T-helper 17 cell (primary cell): Measurements from ENCODE around the gene ADARB2. TPM values are rescaled to one million over a fixed set of nuclear protein-coding genes. Genes with fewer than 3 reads are reported as not detected.

Experiments
- ATAC-seq: fragments of 150-1000 bp; cut with Tn5 transposase; 2 replicates; pipeline ENCODE4 v1.10.0; 2021; ENCODE audit warnings: mild to moderate bottlenecking, moderate library complexity
- DNase-seq, 3 donors: peaks; one replicate each; pipeline versions ENCODE4 v3.0.0 to v3.0.0-alpha.2; 2020 to 2021
- H3K9me3 ChIP-seq: one replicate; pipeline ENCODE4 v1.7.0; 2013; ENCODE audit warnings: low read length, mild to moderate bottlenecking; ENCODE audit not compliant: control insufficient read depth, poor library complexity, severe bottlenecking
- H3K27ac Mint-ChIP-seq: one replicate; pipeline ENCODE4 v1.8.0; 2022; ENCODE audit warnings: mild to moderate bottlenecking, moderate library complexity, mixed read lengths
- H3K27me3 Mint-ChIP-seq: one replicate; pipeline ENCODE4 v1.8.0; 2022; ENCODE audit warnings: mixed read lengths
- H3K36me3 Mint-ChIP-seq: one replicate; pipeline ENCODE4 v1.8.0; 2022; ENCODE audit warnings: low read depth, mixed read lengths
- H3K4me1 Mint-ChIP-seq: one replicate; pipeline ENCODE4 v1.8.0; 2022; ENCODE audit warnings: mild to moderate bottlenecking, mixed read lengths
- H3K4me3 Mint-ChIP-seq: one replicate; pipeline ENCODE4 v1.8.0; 2022; ENCODE audit warnings: mild to moderate bottlenecking, moderate library complexity, mixed read lengths
- total RNA-seq, 4 donors: library from RNA in 2 of 4; stranded (reverse) in 2 of 4; gene quantifications; one replicate each; pipeline ENCODE4 v1.2.3 and lab custom pipeline; 2022 to 2026

ADARB2 gene
- total RNA-seq, 2 donors from 2014 or later, result 0.18 TPM; not detected in 1

GRCh38 chr10:1287487-1287886 lies 449.8 kb downstream of the ADARB2 start:
- Mint-ChIP-seq H3K4me3 (no peak overlapping the region), H3K4me1 (peaks cover 4% of the 10 kb centered on the region), H3K36me3 (no peaks in the 10 kb centered on the region), H3K27me3 (peaks cover 60% of the 10 kb centered on the region), H3K27ac (no peak overlapping the region)
- ATAC-seq (no peak), DNase-seq (no peak)
- H3K9me3 ChIP-seq, result no peaks in the 10 kb centered on the region

- ATAC-seq, result no peak
- Mint-ChIP-seq H3K36me3 (no peaks in the 10 kb centered on the region), H3K27ac (no peak overlapping the region), H3K4me3 (no peak overlapping the region), H3K27me3 (peaks cover 58% of the 10 kb centered on the region), H3K4me1 (peaks cover 4% of the 10 kb centered on the region)
- DNase-seq, result no peak
- H3K9me3 ChIP-seq, result no peaks in the 10 kb centered on the region
These were observed 453.2 kb downstream of the ADARB2 start for GRCh38 chr10:1284076-1284475.

GRCh38 chr10:1281405-1281782 lies 455.9 kb downstream of the ADARB2 start:
- ATAC-seq (no peak), DNase-seq (no peak)
- Mint-ChIP-seq H3K4me3 (no peak overlapping the region), H3K4me1 (peaks cover 4% of the 10 kb centered on the region), H3K27ac (no peak overlapping the region), H3K27me3 (peaks cover 56% of the 10 kb centered on the region), H3K36me3 (no peaks in the 10 kb centered on the region)
- no peaks in the 10 kb centered on the region for H3K9me3 ChIP-seq

GRCh38 chr10:1280466-1281404 lies 456.6 kb downstream of the ADARB2 start:
- Mint-ChIP-seq H3K27me3 (peaks cover 56% of the 10 kb centered on the region), H3K36me3 (no peaks in the 10 kb centered on the region), H3K4me3 (no peak overlapping the region), H3K4me1 (peaks cover 4% of the 10 kb centered on the region), H3K27ac (no peak overlapping the region)
- ATAC-seq (no peak), DNase-seq (no peak)
- no peaks in the 10 kb centered on the region for H3K9me3 ChIP-seq

DNA sequence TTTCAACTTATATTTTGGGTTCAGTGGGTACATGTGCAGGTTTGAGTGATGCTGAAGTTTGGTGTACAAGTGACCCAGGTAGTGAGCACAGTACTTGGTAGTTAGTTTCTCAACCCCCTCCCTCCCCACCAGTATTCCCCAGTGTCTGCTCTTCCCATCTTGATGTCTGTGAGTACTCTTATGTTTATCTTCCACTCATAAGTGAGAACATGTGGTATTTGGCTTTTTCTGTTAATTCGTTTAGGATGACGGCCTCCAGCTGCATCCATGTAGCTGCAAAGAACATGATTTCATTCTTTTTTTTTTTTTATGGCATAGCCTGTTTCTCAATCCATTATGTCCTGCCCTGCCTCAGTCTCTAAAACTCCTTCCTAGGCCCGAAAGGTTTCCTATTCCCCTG lies 459.0 kb downstream of the ADARB2 start:
- Mint-ChIP-seq H3K27ac (no peak overlapping the region), H3K4me3 (no peak overlapping the region), H3K36me3 (no peaks in the 10 kb centered on the region), H3K4me1 (peaks cover under 1% of the 10 kb centered on the region), H3K27me3 (peaks cover 47% of the 10 kb centered on the region)
- DNase-seq (no peak), ATAC-seq (no peak)
- H3K9me3 ChIP-seq, result no peaks in the 10 kb centered on the region

DNA sequence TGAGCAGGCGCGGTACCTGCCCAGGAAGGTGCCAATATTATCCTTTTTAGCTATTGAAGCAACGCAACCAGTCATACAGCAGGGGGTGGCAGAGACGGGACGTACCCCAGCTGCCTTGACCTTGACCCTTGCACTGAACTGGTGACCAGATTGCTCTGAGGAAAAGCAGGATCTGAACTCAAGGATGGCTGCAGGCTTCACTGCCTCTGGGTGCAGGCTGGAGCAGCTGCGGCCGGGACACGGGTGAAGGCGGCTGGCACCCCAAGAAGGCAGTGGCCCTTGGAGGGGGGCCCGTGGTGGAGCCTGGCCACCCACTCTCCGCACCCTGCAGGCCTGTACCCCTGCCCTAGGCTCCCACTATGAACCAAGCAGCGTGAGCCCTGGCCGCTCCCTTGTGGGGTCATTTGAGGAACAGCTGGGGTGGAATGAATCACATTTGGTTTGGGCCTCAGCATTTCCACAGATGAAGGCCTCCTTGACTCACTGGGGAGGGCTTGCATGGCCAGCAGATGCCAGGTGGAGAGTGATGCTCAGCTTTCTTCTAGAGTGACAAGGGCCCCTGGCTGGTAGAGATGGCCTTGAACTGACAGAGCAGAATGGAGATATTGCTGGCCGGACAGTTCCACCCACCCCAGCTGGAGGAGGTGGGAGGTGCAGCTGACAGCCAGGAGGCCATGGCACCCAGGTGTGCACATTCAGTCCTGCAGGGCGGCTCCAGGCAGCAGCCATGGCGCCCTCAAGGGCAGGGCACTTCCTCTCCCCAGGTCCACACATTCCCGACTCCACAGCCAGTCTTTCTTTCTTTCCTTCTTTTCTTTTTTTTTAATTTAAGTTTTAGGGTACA lies 462.4 kb downstream of the ADARB2 start:
- ATAC-seq, result no peak
- Mint-ChIP-seq H3K36me3 (no peaks in the 10 kb centered on the region), H3K27me3 (peaks cover 29% of the 10 kb centered on the region), H3K4me3 (no peak overlapping the region), H3K27ac (no peak overlapping the region), H3K4me1 (no peaks in the 10 kb centered on the region)
- no peak for DNase-seq
- no peaks in the 10 kb centered on the region for H3K9me3 ChIP-seq

DNA sequence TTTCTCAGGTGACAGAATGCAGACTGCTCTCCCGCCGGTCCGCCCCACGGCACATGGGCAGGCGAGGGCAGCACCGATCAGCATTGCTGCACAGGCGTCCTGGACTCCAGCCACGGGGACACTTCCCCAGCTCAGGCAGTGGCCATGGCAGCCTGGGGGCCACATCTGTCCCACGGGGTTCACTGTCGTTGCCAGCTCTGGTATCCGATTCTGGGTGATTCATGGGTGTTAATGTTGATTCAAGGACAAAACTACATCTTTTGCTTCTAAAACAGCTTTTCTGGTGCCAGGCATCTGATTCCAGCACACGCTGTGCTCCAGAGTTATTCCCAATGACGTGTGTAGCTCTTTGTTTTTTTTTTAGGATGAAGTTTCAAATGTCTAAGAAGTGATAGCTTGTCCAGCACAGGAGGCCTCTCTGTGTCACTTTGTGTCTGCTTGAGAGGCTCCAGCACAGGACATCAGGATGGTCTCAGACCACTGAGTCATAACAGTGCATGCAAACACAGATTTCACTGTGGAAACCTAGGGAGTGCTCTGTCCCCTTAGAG lies 463.1 kb downstream of the ADARB2 start:
- Mint-ChIP-seq H3K4me3 (no peak overlapping the region), H3K36me3 (no peaks in the 10 kb centered on the region), H3K27ac (no peak overlapping the region), H3K27me3 (peaks cover 22% of the 10 kb centered on the region), H3K4me1 (no peaks in the 10 kb centered on the region)
- DNase-seq (no peak), ATAC-seq (no peak)
- no peaks in the 10 kb centered on the region for H3K9me3 ChIP-seq

- H3K4me1 Mint-ChIP-seq, result no peaks in the 10 kb centered on the region
- H3K27ac Mint-ChIP-seq, result no peak overlapping the region
- ATAC-seq, result no peak
These were observed 463.8 kb downstream of the ADARB2 start for GRCh38 chr10:1273372-1274105.

DNA sequence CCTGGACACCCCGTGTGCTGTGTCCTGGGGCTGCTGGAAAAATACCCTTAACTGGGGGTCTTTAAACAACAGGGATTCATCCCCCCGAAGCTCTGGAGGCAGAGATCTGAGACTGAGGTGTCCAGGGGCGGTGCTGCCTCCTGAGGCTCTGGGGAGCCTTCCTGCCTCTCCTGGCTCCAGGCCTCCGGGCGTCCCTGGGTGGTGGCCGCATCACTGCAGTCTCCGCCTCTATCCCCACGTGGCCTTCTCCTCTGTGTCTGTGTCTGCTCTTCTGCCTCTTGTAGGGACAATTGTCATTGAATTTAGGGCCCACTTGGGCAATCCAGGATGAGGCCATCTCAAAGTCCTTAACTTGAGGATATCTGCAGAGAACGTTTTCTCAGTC lies 464.6 kb downstream of the ADARB2 start:
- peaks cover 13% of the 10 kb centered on the region for H3K27me3 Mint-ChIP-seq
- H3K4me1 Mint-ChIP-seq, result peaks cover 1% of the 10 kb centered on the region
- DNase-seq (no peak), ATAC-seq (no peak)
- H3K36me3 Mint-ChIP-seq, result no peaks in the 10 kb centered on the region
- H3K27ac Mint-ChIP-seq, result no peak overlapping the region
- H3K9me3 ChIP-seq, result no peaks in the 10 kb centered on the region
- no peak overlapping the region for H3K4me3 Mint-ChIP-seq

More at GRCh38 chr10:1273372-1274105, 463.8 kb downstream of the ADARB2 start:
- no peaks in the 10 kb centered on the region for H3K36me3 Mint-ChIP-seq
- H3K9me3 ChIP-seq, result no peaks in the 10 kb centered on the region
- no peak for DNase-seq
- H3K27me3 Mint-ChIP-seq, result peaks cover 16% of the 10 kb centered on the region
- no peak overlapping the region for H3K4me3 Mint-ChIP-seq

GRCh38 chr10:1272079-1272776 lies 465.1 kb downstream of the ADARB2 start:
- no peak overlapping the region for H3K4me3 Mint-ChIP-seq
- peaks cover 5% of the 10 kb centered on the region for H3K4me1 Mint-ChIP-seq
- H3K36me3 Mint-ChIP-seq, result no peaks in the 10 kb centered on the region
- H3K27ac Mint-ChIP-seq, result no peak overlapping the region
- ATAC-seq (no peak), DNase-seq (no peak)
- peaks cover 13% of the 10 kb centered on the region for H3K27me3 Mint-ChIP-seq
- H3K9me3 ChIP-seq, result no peaks in the 10 kb centered on the region

DNA sequence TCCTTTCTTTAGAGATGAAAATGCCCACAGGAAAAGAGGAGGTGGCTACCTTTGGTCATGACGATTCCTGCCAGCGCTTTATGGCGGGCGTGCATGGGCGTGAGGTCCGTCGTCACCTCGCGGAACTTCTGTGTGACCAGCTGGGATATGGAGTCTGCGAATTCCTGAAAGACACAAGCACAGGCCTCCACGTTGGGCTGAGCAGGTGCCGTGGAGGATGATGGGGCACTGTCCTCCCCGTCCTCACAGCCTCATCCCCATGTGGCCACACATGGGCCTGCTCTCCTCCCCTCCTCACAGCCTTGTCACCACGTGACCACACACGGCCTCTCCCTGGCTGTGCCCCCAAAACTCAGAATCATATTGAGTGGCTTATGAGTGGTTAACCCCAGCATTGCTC lies 466.4 kb downstream of the ADARB2 start:
- H3K27me3 Mint-ChIP-seq, result peaks cover 13% of the 10 kb centered on the region
- H3K4me3 Mint-ChIP-seq, result no peak overlapping the region
- no peaks in the 10 kb centered on the region for H3K36me3 Mint-ChIP-seq
- DNase-seq (no peak), ATAC-seq (no peak)
- no peaks in the 10 kb centered on the region for H3K9me3 ChIP-seq
- H3K27ac Mint-ChIP-seq, result no peak overlapping the region
- H3K4me1 Mint-ChIP-seq, result peaks cover 6% of the 10 kb centered on the region

GRCh38 chr10:1270490-1270889 lies 466.8 kb downstream of the ADARB2 start:
- Mint-ChIP-seq H3K27ac (no peak overlapping the region), H3K36me3 (no peaks in the 10 kb centered on the region), H3K27me3 (peaks cover 13% of the 10 kb centered on the region), H3K4me3 (no peak overlapping the region), H3K4me1 (peaks cover 6% of the 10 kb centered on the region)
- no peak for ATAC-seq
- H3K9me3 ChIP-seq, result no peaks in the 10 kb centered on the region
- no peak for DNase-seq
